ENCODE results near the gene FADS3. TPM values are rescaled to one million over a fixed set of nuclear protein-coding genes. Genes with fewer than 3 reads are reported as not detected.

Gene FADS3
- total and polyA plus RNA-seq, 9 of the 15 experiments (the other 6 are each of a cell fraction or from before 2014, with no cell fraction given) = 0.97 to 148 (median 92.7) TPM

DNA sequence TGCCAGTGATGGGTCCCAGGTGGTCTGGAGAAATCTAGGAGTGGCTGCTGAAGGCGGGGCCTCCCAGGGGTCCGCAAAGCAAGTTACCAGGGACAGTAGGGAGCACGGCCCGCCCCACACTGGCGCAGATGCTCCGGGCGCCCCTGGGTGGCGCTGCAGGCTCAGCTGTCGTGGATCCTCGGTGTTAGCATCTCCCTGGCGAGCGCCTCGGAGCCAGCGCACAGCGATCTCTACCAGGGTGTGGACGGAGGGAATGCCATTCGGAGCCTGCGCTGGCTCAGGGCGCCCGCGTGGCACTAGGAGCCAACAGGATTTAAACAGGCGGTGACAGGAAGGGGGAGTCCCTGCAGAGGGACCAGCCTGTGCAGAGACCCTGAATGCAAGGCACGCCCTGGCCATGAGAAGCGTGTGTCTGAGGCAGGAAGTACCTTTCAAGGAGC, 20.2 kb downstream of the FADS3 start (continued):
- TF ChIP-seq, protein P1, sequence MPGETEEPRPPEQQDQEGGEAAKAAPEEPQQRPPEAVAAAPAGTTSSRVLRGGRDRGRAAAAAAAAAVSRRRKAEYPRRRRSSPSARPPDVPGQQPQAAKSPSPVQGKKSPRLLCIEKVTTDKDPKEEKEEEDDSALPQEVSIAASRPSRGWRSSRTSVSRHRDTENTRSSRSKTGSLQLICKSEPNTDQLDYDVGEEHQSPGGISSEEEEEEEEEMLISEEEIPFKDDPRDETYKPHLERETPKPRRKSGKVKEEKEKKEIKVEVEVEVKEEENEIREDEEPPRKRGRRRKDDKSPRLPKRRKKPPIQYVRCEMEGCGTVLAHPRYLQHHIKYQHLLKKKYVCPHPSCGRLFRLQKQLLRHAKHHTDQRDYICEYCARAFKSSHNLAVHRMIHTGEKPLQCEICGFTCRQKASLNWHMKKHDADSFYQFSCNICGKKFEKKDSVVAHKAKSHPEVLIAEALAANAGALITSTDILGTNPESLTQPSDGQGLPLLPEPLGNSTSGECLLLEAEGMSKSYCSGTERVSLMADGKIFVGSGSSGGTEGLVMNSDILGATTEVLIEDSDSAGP (CRISPR knock-in tag; IDR thresholded peaks at IDR 0.05) = 0 out of 2 replicates have a peak, but pooled peaks have one; percentile 30
- peak; percentile 44 for TF ChIP-seq RBM22 (IDR thresholded peaks at IDR 0.05; ENCODE audit: low read depth, low read length, poor library complexity, severe bottlenecking)
- TF ChIP-seq SFPQ (IDR thresholded peaks at IDR 0.05; ENCODE audit: low read depth, low read length) = no peak
- no peak for TF ChIP-seq DNMT1 (IDR thresholded peaks at IDR 0.05)
- TF ChIP-seq FOXP1 (CRISPR knock-in tag; IDR thresholded peaks at IDR 0.05) = 0 out of 2 replicates have a peak, but pooled peaks have one; percentile 67
- TF ChIP-seq BCOR (IDR thresholded peaks at IDR 0.05) = peak; percentile 25; the same call in 1 of the 2 replicates
- no peak for TF ChIP-seq ZNF124 (CRISPR knock-in tag; IDR thresholded peaks at IDR 0.05)
- no peak for TF ChIP-seq ZBTB5 (IDR thresholded peaks at IDR 0.05)
- no peak for TF ChIP-seq ZNF274 (IDR thresholded peaks at IDR 0.05; ENCODE audit: borderline replicate concordance, low read depth, low read length)
- TF ChIP-seq RFX5 (IDR thresholded peaks at IDR 0.05; ENCODE audit: low read depth, low read length) = no peak
- no peak for TF ChIP-seq CBX5 (IDR thresholded peaks at IDR 0.05; ENCODE audit: borderline replicate concordance, low read depth)
- TF ChIP-seq ARID2 (IDR thresholded peaks at IDR 0.05) = 0 out of 2 replicates have a peak, but pooled peaks have one; percentile 42
- TF ChIP-seq, protein P2, sequence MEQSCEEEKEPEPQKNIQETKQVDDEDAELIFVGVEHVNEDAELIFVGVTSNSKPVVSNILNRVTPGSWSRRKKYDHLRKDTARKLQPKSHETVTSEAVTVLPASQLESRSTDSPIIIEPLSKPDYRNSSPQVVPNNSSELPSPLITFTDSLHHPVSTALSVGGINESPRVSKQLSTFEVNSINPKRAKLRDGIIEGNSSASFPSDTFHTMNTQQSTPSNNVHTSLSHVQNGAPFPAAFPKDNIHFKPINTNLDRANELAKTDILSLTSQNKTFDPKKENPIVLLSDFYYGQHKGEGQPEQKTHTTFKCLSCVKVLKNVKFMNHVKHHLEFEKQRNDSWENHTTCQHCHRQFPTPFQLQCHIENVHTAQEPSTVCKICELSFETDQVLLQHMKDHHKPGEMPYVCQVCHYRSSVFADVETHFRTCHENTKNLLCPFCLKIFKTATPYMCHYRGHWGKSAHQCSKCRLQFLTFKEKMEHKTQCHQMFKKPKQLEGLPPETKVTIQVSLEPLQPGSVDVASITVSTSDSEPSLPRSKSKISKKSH (CRISPR knock-in tag; IDR thresholded peaks at IDR 0.05) = no peak
- TF ChIP-seq ATF6 (CRISPR knock-in tag; IDR thresholded peaks at IDR 0.05) = no peak
- no peak for TF ChIP-seq ZNF347 (CRISPR knock-in tag; IDR thresholded peaks at IDR 0.05; ENCODE audit: low read depth)

All from K562 (cell line).